Spinal cord (tissue), 10 donors: ENCODE results near the gene FOXC2. TPM values are rescaled to one million over a fixed set of nuclear protein-coding genes. Genes with fewer than 3 reads are reported as not detected.

Experiments used
- DNase-seq, 6 donors: peaks; one replicate each; pipeline versions ENCODE4 v3.0.0 to v3.0.0-alpha.2; 2013 to 2015; ENCODE audit warnings: low spot score in 6 of 6, low read depth in 4 of 6
- H3K27ac ChIP-seq: one replicate; pipeline ENCODE4 v1.5.1; 2013; ENCODE audit warnings: low read depth, low read length, control low read depth
- H3K27me3 ChIP-seq: one replicate; pipeline ENCODE4 v1.6.1; 2013; ENCODE audit warnings: low read length; ENCODE audit not compliant: control insufficient read depth, insufficient read depth
- H3K36me3 ChIP-seq: one replicate; pipeline ENCODE4 v1.6.1; 2013; ENCODE audit warnings: low read length; ENCODE audit not compliant: control insufficient read depth, insufficient read depth
- H3K4me1 ChIP-seq: one replicate; pipeline ENCODE4 v1.6.1; 2013; ENCODE audit warnings: low read length; ENCODE audit not compliant: control insufficient read depth, insufficient read depth
- H3K4me3 ChIP-seq: one replicate; pipeline ENCODE4 v1.5.1; 2013; ENCODE audit warnings: low read depth, low read length, control low read depth
- H3K9me3 ChIP-seq: one replicate; pipeline ENCODE4 v1.6.1; 2013; ENCODE audit warnings: low read length; ENCODE audit not compliant: control insufficient read depth, insufficient read depth
- WGBS: methylation state at CpG from one replicate; pipeline ENCODE4 v1.1.5; 2013; ENCODE audit warnings: missing lambda C conversion rate; ENCODE audit not compliant: insufficient coverage; 5-methylcytosine and 5-hydroxymethylcytosine counted together
- polyA plus RNA-seq, 2 donors: library from polyadenylated mRNA; unstranded; fragments of 120-200 nt; gene quantifications; one replicate each; pipeline ENCODE4 v1.2.1, GENCODE V29; 2013; ENCODE audit not compliant: insufficient read length in 2 of 2
- total RNA-seq, 2 donors: library from RNA; depleted of rRNA in 1 of 2; stranded (reverse); fragments of 120-200 nt in 1 of 2; fragments of >200 nt in 1 of 2; gene quantifications; one replicate each; pipeline versions ENCODE4 v1.2.3 to v1.2.4, GENCODE V29; 2013 to 2014
- donor health status: healthy.

FOXC2 gene
- total and polyA plus RNA-seq, 4 donors: 4.7 to 31.1 (median 13.5) TPM

- WGBS: 12% methylated on average over 9 of the region's 12 CpGs
- Histone ChIP-seq H3K4me3 (peak overlapping the region; percentile 55), H3K27ac (peak overlapping the region; percentile 87)
Observed at GRCh38 chr16:86577314-86577971, 10.8 kb downstream of the FOXC2 start.

DNA sequence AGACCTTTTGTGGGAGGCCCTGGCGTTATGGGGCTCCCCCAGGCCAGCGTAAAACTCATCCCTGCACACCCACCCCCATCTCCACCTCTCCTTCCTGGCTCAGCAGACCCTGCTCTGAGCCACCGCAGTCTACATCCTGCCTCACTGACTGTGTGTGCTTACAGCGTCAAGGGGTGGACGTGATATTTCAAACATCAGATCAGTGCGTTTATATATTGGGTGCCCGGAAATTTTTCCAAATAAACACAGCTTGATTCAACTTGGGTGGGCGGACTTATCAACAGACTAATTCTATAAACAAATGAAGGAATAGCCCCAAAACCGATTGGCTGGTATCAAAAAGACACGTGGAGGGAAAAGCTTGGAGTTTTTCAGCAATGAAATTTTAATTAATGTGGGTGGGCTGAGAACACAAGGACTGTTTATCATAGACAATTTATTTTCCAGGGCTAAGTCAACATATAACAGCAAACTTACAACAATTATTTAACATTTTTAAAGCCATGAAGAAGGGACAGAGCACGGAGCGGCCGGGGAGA, 11.5 kb downstream of the FOXC2 start, which contains the start of gene FOXL1:
TSS of gene FOXL1 (plus strand) at position 489 of the 539 bp plus-strand sequence. CDS start 175 bp downstream, outside the sequence.
- H3K36me3 ChIP-seq: no peaks in the 10 kb centered on the region
- peaks cover 40% of the 10 kb centered on the region for H3K4me1 ChIP-seq
- peak within 1 kb of the TSS; percentile 55 for H3K4me3 ChIP-seq
- no peaks in the 10 kb centered on the region for H3K9me3 ChIP-seq
- H3K27ac ChIP-seq: peak within 1 kb of the TSS; percentile 87
- peak in 1 of 6 donors; percentile 69 for DNase-seq
- WGBS: 21% methylated on average over 4 of the region's 13 CpGs
- peaks cover 87% of the 10 kb centered on the region for H3K27me3 ChIP-seq

More at GRCh38 chr16:86577314-86577971, 10.8 kb downstream of the FOXC2 start:
- Histone ChIP-seq H3K9me3 (no peaks in the 10 kb centered on the region), H3K27me3 (peaks cover 94% of the 10 kb centered on the region), H3K4me1 (peaks cover 40% of the 10 kb centered on the region), H3K36me3 (no peaks in the 10 kb centered on the region)
- peak in 1 of 6 donors; percentile 60 for DNase-seq

DNA sequence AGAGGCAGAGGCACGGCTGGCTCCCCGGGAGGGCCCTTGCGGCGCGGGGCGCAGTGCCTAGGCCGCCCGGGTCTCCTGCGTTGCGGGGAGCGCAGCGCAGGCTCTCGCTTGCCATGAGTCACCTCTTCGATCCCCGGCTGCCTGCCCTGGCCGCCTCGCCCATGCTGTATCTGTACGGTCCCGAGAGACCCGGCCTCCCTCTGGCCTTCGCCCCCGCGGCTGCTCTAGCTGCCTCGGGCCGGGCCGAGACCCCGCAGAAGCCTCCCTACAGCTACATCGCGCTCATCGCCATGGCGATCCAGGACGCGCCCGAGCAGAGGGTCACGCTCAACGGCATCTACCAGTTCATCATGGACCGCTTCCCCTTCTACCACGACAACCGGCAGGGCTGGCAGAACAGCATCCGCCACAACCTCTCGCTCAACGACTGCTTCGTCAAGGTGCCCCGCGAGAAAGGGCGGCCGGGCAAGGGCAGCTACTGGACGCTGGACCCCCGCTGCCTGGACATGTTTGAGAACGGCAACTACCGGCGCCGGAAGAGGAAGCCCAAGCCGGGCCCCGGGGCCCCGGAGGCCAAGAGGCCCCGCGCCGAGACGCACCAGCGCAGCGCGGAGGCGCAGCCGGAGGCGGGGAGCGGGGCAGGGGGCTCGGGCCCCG, 12.1 kb downstream of the FOXC2 start:
- Histone ChIP-seq H3K9me3 (no peaks in the 10 kb centered on the region), H3K4me3 (peak overlapping the region; percentile 11), H3K27ac (peak overlapping the region; percentile 87), H3K27me3 (peaks cover 83% of the 10 kb centered on the region), H3K4me1 (peaks cover 40% of the 10 kb centered on the region), H3K36me3 (no peaks in the 10 kb centered on the region)
- WGBS: under 1% methylated on average over 69 of the region's 69 CpGs
- peak in 2 of 6 donors; percentile 30 to 34 for DNase-seq

- Histone ChIP-seq H3K27me3 (peaks cover 80% of the 10 kb centered on the region), H3K4me1 (peaks cover 43% of the 10 kb centered on the region), H3K27ac (peak overlapping the region; percentile 58), H3K36me3 (no peaks in the 10 kb centered on the region), H3K4me3 (peak overlapping the region; percentile 26), H3K9me3 (no peaks in the 10 kb centered on the region)
- DNase-seq: peak in 1 of 6 donors; percentile 18
- WGBS: 1% methylated on average over 69 of the region's 69 CpGs
Observed at GRCh38 chr16:86579268-86580062, 12.8 kb downstream of the FOXC2 start.

GRCh38 chr16:86580063-86580790, 13.6 kb downstream of the FOXC2 start:
- DNase-seq: no peak
- peaks cover 42% of the 10 kb centered on the region for H3K4me1 ChIP-seq
- H3K4me3 ChIP-seq: peak overlapping the region; percentile 26
- H3K9me3 ChIP-seq: no peaks in the 10 kb centered on the region
- peaks cover 73% of the 10 kb centered on the region for H3K27me3 ChIP-seq
- no peaks in the 10 kb centered on the region for H3K36me3 ChIP-seq
- peak overlapping the region; percentile 58 for H3K27ac ChIP-seq
- WGBS: 22% methylated on average over 12 of the region's 19 CpGs

- Histone ChIP-seq H3K9me3 (no peaks in the 10 kb centered on the region), H3K4me1 (peaks cover 37% of the 10 kb centered on the region), H3K27ac (peak overlapping the region; percentile 58), H3K36me3 (no peaks in the 10 kb centered on the region), H3K27me3 (peaks cover 67% of the 10 kb centered on the region), H3K4me3 (peak overlapping the region; percentile 26)
- no peak for DNase-seq
- 37% methylated on average over 5 of the region's 9 CpGs for WGBS
Observed at GRCh38 chr16:86580791-86581170, 14.2 kb downstream of the FOXC2 start.

GRCh38 chr16:86581458-86581857, 14.8 kb downstream of the FOXC2 start:
- no peaks in the 10 kb centered on the region for H3K36me3 ChIP-seq
- H3K27ac ChIP-seq: peak overlapping the region; percentile 58
- H3K4me3 ChIP-seq: peak overlapping the region; percentile 26
- peaks cover 62% of the 10 kb centered on the region for H3K27me3 ChIP-seq
- DNase-seq: peak in 1 of 6 donors; percentile 17
- peaks cover 30% of the 10 kb centered on the region for H3K4me1 ChIP-seq
- H3K9me3 ChIP-seq: no peaks in the 10 kb centered on the region
- 39% methylated on average over 3 of the region's 4 CpGs for WGBS

DNA sequence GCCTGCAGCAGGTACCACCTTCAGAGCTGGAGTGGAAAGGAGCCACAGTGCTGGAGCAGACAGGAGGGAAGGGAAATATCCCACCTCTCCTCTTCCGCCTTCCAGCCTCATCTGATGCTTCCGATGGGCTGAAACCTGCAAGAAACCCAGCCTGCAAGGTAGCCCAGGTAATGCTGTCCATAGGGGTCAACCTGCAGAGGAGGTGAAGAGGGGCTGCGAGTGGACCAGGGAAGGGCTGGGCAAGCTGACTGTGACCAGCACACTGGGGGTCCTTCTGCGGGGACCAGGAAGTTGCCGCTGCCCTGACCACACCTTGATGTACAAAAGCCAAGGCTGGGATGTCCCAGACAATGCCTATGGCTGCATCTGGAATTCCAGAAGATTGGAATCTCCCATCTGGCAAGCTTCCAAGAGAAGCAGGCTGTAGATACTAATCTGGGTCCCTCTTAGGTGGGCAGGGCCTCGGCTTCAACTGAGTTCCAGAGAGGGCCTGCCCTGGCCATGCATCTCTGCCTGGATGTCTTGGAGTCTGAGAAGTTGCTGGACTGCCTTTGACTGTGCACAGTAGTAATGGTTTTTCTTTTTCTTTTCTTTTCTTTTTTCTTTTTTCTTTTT, 17.5 kb downstream of the FOXC2 start:
- H3K27me3 ChIP-seq: peaks cover 39% of the 10 kb centered on the region
- no peaks in the 10 kb centered on the region for H3K36me3 ChIP-seq
- H3K27ac ChIP-seq: peak overlapping the region; percentile 33
- peaks cover 11% of the 10 kb centered on the region for H3K4me1 ChIP-seq
- 71% methylated on average over 6 of the region's 6 CpGs for WGBS
- peak in 1 of 6 donors; percentile 17 for DNase-seq
- no peaks in the 10 kb centered on the region for H3K9me3 ChIP-seq
- H3K4me3 ChIP-seq: no peak overlapping the region
